IPS-18a (cell line): Measurements from ENCODE around the gene MYL10.
"Not testable (repeated sequence)": the region's sequence is repeated elsewhere in the genome, so short reads cannot be mapped to it uniquely, and the experiment has no call there.

Source experiments
- H3K27ac ChIP-seq: one replicate; pipeline ENCODE4 v1.5.1; 2013; ENCODE audit warnings: low read length
- H3K27me3 ChIP-seq: one replicate; pipeline ENCODE4 v1.6.1; 2013; ENCODE audit warnings: mild to moderate bottlenecking, low read length; ENCODE audit not compliant: control insufficient read depth, insufficient read depth
- H3K36me3 ChIP-seq: one replicate; pipeline ENCODE4 v1.6.1; 2013; ENCODE audit warnings: low read depth, low read length; ENCODE audit not compliant: control insufficient read depth
- H3K4me1 ChIP-seq: one replicate; pipeline ENCODE4 v1.6.1; 2013; ENCODE audit warnings: low read depth, low read length; ENCODE audit not compliant: control insufficient read depth
- H3K4me3 ChIP-seq: one replicate; pipeline ENCODE4 v1.5.1; 2013; ENCODE audit warnings: low read length
- H3K9ac ChIP-seq: one replicate; pipeline ENCODE4 v1.6.1; 2013; ENCODE audit warnings: mild to moderate bottlenecking, low read length, moderate library complexity
- H3K9me3 ChIP-seq: one replicate; pipeline ENCODE4 v1.6.1; 2013; ENCODE audit warnings: low read depth, low read length; ENCODE audit not compliant: control insufficient read depth

Gene MYL10

GRCh38 chr7:101617451-101618206 is 11.5 kb downstream of the MYL10 start:
- no peak overlapping the region for H3K9ac ChIP-seq
- no peak overlapping the region for H3K4me3 ChIP-seq
- H3K27ac ChIP-seq: no peak overlapping the region
- H3K27me3 ChIP-seq: no peaks in the 10 kb centered on the region
- H3K4me1 ChIP-seq: peaks cover 19% of the 10 kb centered on the region
- no peaks in the 10 kb centered on the region for H3K36me3 ChIP-seq
- H3K9me3 ChIP-seq: no peaks in the 10 kb centered on the region

- no peaks in the 10 kb centered on the region for H3K36me3 ChIP-seq
- no peak overlapping the region for H3K9ac ChIP-seq
- H3K27ac ChIP-seq: no peak overlapping the region
These were observed 13.7 kb downstream of the MYL10 start for GRCh38 chr7:101615446-101615845.

GRCh38 chr7:101614939-101615302 is 14.2 kb downstream of the MYL10 start:
- H3K4me3 ChIP-seq: no peak overlapping the region
- no peaks in the 10 kb centered on the region for H3K27me3 ChIP-seq
- H3K9me3 ChIP-seq: no peaks in the 10 kb centered on the region
- H3K4me1 ChIP-seq: peaks cover 19% of the 10 kb centered on the region
- no peak overlapping the region for H3K9ac ChIP-seq
- no peak overlapping the region for H3K27ac ChIP-seq
- H3K36me3 ChIP-seq: no peaks in the 10 kb centered on the region

More at GRCh38 chr7:101615446-101615845, 13.7 kb downstream of the MYL10 start:
- peaks cover 19% of the 10 kb centered on the region for H3K4me1 ChIP-seq
- no peaks in the 10 kb centered on the region for H3K27me3 ChIP-seq
- no peaks in the 10 kb centered on the region for H3K9me3 ChIP-seq
- H3K4me3 ChIP-seq: no peak overlapping the region

- H3K4me3 ChIP-seq: no peak overlapping the region
- no peak overlapping the region for H3K9ac ChIP-seq
- H3K27me3 ChIP-seq: no peaks in the 10 kb centered on the region
- no peaks in the 10 kb centered on the region for H3K9me3 ChIP-seq
- no peak overlapping the region for H3K27ac ChIP-seq
- H3K36me3 ChIP-seq: no peaks in the 10 kb centered on the region
- H3K4me1 ChIP-seq: peaks cover 19% of the 10 kb centered on the region
These were observed 14.8 kb downstream of the MYL10 start for GRCh38 chr7:101614098-101614938.

GRCh38 chr7:101612885-101613515 is 16.1 kb downstream of the MYL10 start:
- H3K27ac ChIP-seq: no peak overlapping the region
- peaks cover 25% of the 10 kb centered on the region for H3K4me1 ChIP-seq
- H3K27me3 ChIP-seq: no peaks in the 10 kb centered on the region
- no peak overlapping the region for H3K4me3 ChIP-seq
- no peaks in the 10 kb centered on the region for H3K36me3 ChIP-seq
- peak overlapping the region; percentile 23 for H3K9ac ChIP-seq
- no peaks in the 10 kb centered on the region for H3K9me3 ChIP-seq

- Histone ChIP-seq H3K27me3 (no peaks in the 10 kb centered on the region), H3K9me3 (no peaks in the 10 kb centered on the region), H3K4me3 (no peak overlapping the region), H3K9ac (no peak overlapping the region), H3K36me3 (no peaks in the 10 kb centered on the region), H3K27ac (no peak overlapping the region), H3K4me1 (peaks cover 17% of the 10 kb centered on the region)
These were observed 20.1 kb downstream of the MYL10 start for GRCh38 chr7:101608772-101609713.

GRCh38 chr7:101606498-101606923 is 22.6 kb downstream of the MYL10 start:
- Histone ChIP-seq H3K4me3 (no peak overlapping the region), H3K36me3 (no peaks in the 10 kb centered on the region), H3K9ac (no peak overlapping the region), H3K9me3 (no peaks in the 10 kb centered on the region), H3K27me3 (peaks cover 4% of the 10 kb centered on the region), H3K27ac (no peak overlapping the region), H3K4me1 (peaks cover 6% of the 10 kb centered on the region)

- peaks cover 6% of the 10 kb centered on the region for H3K4me1 ChIP-seq
- no peaks in the 10 kb centered on the region for H3K9me3 ChIP-seq
- H3K36me3 ChIP-seq: no peaks in the 10 kb centered on the region
- H3K27ac ChIP-seq: no peak overlapping the region
- peaks cover 4% of the 10 kb centered on the region for H3K27me3 ChIP-seq
- H3K4me3 ChIP-seq: no peak overlapping the region
- H3K9ac ChIP-seq: no peak overlapping the region
These were observed 23.2 kb downstream of the MYL10 start for GRCh38 chr7:101605611-101606497.

GRCh38 chr7:101604934-101605332 is 24.2 kb downstream of the MYL10 start:
- H3K9ac ChIP-seq, H3K27me3 ChIP-seq, H3K4me3 ChIP-seq, H3K27ac ChIP-seq, H3K4me1 ChIP-seq, H3K9me3 ChIP-seq, H3K36me3 ChIP-seq: not testable (repeated sequence)

- Histone ChIP-seq H3K9ac (no peak overlapping the region), H3K36me3 (no peaks in the 10 kb centered on the region), H3K27me3 (peaks cover 4% of the 10 kb centered on the region), H3K9me3 (no peaks in the 10 kb centered on the region), H3K4me3 (no peak overlapping the region), H3K27ac (no peak overlapping the region), H3K4me1 (peaks cover 6% of the 10 kb centered on the region)
These were observed 24.7 kb downstream of the MYL10 start for GRCh38 chr7:101604331-101604933.
